GM12878 (cell line): ENCODE results near the gene KRTAP19-3. TPM values are rescaled to one million over a fixed set of nuclear protein-coding genes. Genes with fewer than 3 reads are reported as not detected.

Experiments
- ATAC-seq: fragments of 200-7000 bp; cut with Tn5 transposase; 3 replicates; pipeline ENCODE4 v1.9.1; 2020; ENCODE audit warnings: mild to moderate bottlenecking, moderate library complexity
- BruUV-seq: library from RNA; stranded (reverse); fragments of 400-500 nt; replicated peaks from 2 replicates; lab custom pipeline; 2021; lab: Mats Ljungman, UMichigan
- CTCF ChIA-PET: fragments of 300-600 bp; sonication (Branson Sonifier 250); formaldehyde crosslinking; extraction: SDS; loops from one replicate; lab custom pipeline; 2021; ENCODE audit warnings: inconsistent platforms; lab: Yijun Ruan, JAX
- POLR2A ChIA-PET: fragments of 350-600 bp; formaldehyde crosslinking; extraction: SDS; loops from one replicate; lab custom pipeline; 2021; ENCODE audit warnings: inconsistent platforms; lab: Charles Lee
- RAD21 ChIA-PET: fragments of 300-600 bp; sonication (Branson Sonifier 250); formaldehyde crosslinking; loops from one replicate; lab custom pipeline; 2023; ENCODE audit warnings: antibody characterized with exemption; ENCODE audit not compliant: unreplicated experiment; lab: Charles Lee
- SMC1A ChIA-PET: fragments of 300-600 bp; sonication (Branson Sonifier 250); formaldehyde crosslinking; loops from one replicate; lab custom pipeline; 2023; ENCODE audit not compliant: unreplicated experiment, uncharacterized antibody; lab: Charles Lee
- DNase-seq: peaks from one replicate; pipeline ENCODE4 v3.0.0-alpha.2; 2011; ENCODE audit warnings: low read depth, low spot score
- FAIRE-seq: peaks from 3 replicates; lab custom pipeline; 2011; peaks lifted over from hg19 to GRCh38; lab: Jason Lieb, UNC
- H2AFZ ChIP-seq: 2 replicates; pipeline ENCODE4 v1.6.0; 2011; ENCODE audit warnings: low read depth, low read length, control low read depth; ENCODE audit not compliant: control insufficient read depth
- H3K27ac ChIP-seq: 2 replicates; pipeline ENCODE4 v1.5.1; 2011; ENCODE audit warnings: control low read depth; ENCODE audit not compliant: control insufficient read depth, insufficient read depth
- H3K27me3 ChIP-seq, 2 experiments: replicated peaks in 1 of 2; 2 replicates each; pipeline versions ENCODE4 v1.6.0 to v1.6.1; 2011; ENCODE audit warnings: low read length in 1 of 2; ENCODE audit not compliant: control insufficient read depth in 2 of 2, insufficient read depth in 2 of 2
- H3K36me3 ChIP-seq, 2 experiments: 2 replicates each; pipeline ENCODE4 v1.5.1; 2011; ENCODE audit warnings: low read length in 1 of 2; ENCODE audit not compliant: control insufficient read depth in 2 of 2, insufficient read depth in 2 of 2
- H3K4me1 ChIP-seq: 2 replicates; pipeline ENCODE4 v1.6.1; 2011; ENCODE audit warnings: mild to moderate bottlenecking, low read length, moderate library complexity, mixed read lengths; ENCODE audit not compliant: control insufficient read depth, insufficient read depth
- H3K4me2 ChIP-seq: 2 replicates; pipeline ENCODE4 v1.6.0; 2011; ENCODE audit warnings: control low read depth; ENCODE audit not compliant: control insufficient read depth, insufficient read depth
- H3K4me3 ChIP-seq: fragments of 200-600 bp; sonication (generic); 2 replicates; pipeline ENCODE4 v1.5.1; 2016
- H3K79me2 ChIP-seq: 2 replicates; pipeline ENCODE4 v1.6.0; 2011; ENCODE audit warnings: low read length; ENCODE audit not compliant: control insufficient read depth, insufficient read depth
- H3K9ac ChIP-seq: 2 replicates; pipeline ENCODE4 v1.8.0; 2011; ENCODE audit warnings: low read length, control low read depth, mixed read lengths; ENCODE audit not compliant: control insufficient read depth, insufficient read depth
- H3K9me3 ChIP-seq: replicated peaks from 3 replicates; pipeline ENCODE4 v1.5.1; 2011; ENCODE audit warnings: mild to moderate bottlenecking, low read length; ENCODE audit not compliant: control insufficient read depth, insufficient read depth
- H4K20me1 ChIP-seq: 2 replicates; pipeline ENCODE4 v1.6.0; 2011; ENCODE audit not compliant: control insufficient read depth, insufficient read depth
- CEBPB ChIP-seq, 2 experiments: fragments of 150-350 bp in 1 of 2; IDR thresholded peaks; 2 replicates each; pipeline ENCODE4 v1.6.1; 2012 to 2014; ENCODE audit warnings: low read depth in 2 of 2, low read length in 2 of 2, borderline replicate concordance in 1 of 2, inconsistent platforms in 1 of 2
- FOS ChIP-seq: IDR thresholded peaks from 3 replicates; pipeline ENCODE4 v1.6.1; 2011; ENCODE audit warnings: borderline replicate concordance; ENCODE audit not compliant: insufficient read length; ENCODE audit errors: extremely low read depth
- HDAC2 ChIP-seq: fragments of 200-600 bp; sonication (generic); IDR thresholded peaks from 2 replicates; pipeline ENCODE4 v1.6.1; 2017
- IKZF2 ChIP-seq, 2 experiments: fragments of 450-650 bp; IDR thresholded peaks; 2 replicates each; pipeline ENCODE4 v1.6.1; 2017; ENCODE audit warnings: mild to moderate bottlenecking in 2 of 2, moderate library complexity in 2 of 2
- NFXL1 ChIP-seq: fragments of 450-650 bp; IDR thresholded peaks from 2 replicates; pipeline ENCODE4 v1.6.1; 2017; ENCODE audit warnings: antibody characterized with exemption, mild to moderate bottlenecking, borderline replicate concordance
- POLR2AphosphoS5 ChIP-seq: IDR thresholded peaks from 2 replicates; pipeline ENCODE4 v1.6.1; 2011; ENCODE audit warnings: mild to moderate bottlenecking, low read length, inconsistent platforms
- STAT1 ChIP-seq: fragments of 450-650 bp; conservative IDR thresholded peaks from 2 replicates; pipeline ENCODE4 v1.6.1; 2014; ENCODE audit warnings: antibody characterized with exemption, mild to moderate bottlenecking
- SUZ12 ChIP-seq: fragments of 200-600 bp; sonication (generic); IDR thresholded peaks from one replicate; pipeline ENCODE4 v1.6.1; 2018; ENCODE audit warnings: antibody characterized with exemption, mild to moderate bottlenecking; ENCODE audit not compliant: unreplicated experiment
- ZNF217 ChIP-seq: fragments of 450-650 bp; IDR thresholded peaks from 2 replicates; pipeline ENCODE4 v1.6.1; 2017; ENCODE audit warnings: antibody characterized with exemption, mild to moderate bottlenecking
- WGBS: methylation state at CpG from one replicate; pipeline ENCODE4 v1.1.6; 2016; ENCODE audit warnings: low lambda C conversion rate; ENCODE audit not compliant: insufficient replicate concordance, insufficient coverage; ENCODE audit errors: missing lambda C conversion rate; 5-methylcytosine and 5-hydroxymethylcytosine counted together
- in situ Hi-C: fragments of 300-500 bp; cut with MboI; formaldehyde crosslinking; loops from 9 replicates; pipeline ENCODE4 v1.14.3; 2018; ENCODE audit warnings: mixed read lengths
- intact Hi-C: fragments of 100-400 bp; cut with micrococcal nuclease; formaldehyde crosslinking; loops from one replicate; pipeline ENCODE4 v1.14.2; 2022; ENCODE audit not compliant: unreplicated experiment
- polyA plus RNA-seq, 11 experiments: library from polyadenylated mRNA; depleted of rRNA in 4 of 11; unstranded in 6 of 11; stranded (reverse) in 5 of 11; fragments of >200 nt; fragmentation: Nextera tagmentation in 4 of 11; fragmentation: Illumina TruSeq in 1 of 11; extraction: Ambion mirVana in 4 of 11; extraction: Trizol in 1 of 11; gene quantifications; 1 replicate in 1 of 11; 2 replicates in 10 of 11; pipeline versions ENCODE4 v1.2.1 to v1.2.3, GENCODE V29; 2011 to 2016; ENCODE audit warnings: inconsistent platforms in 2 of 11, missing spikeins in 2 of 11, low read depth in 1 of 11
- total RNA-seq, 4 experiments: library from RNA; depleted of rRNA in 3 of 4; stranded (reverse); fragments of >200 nt in 3 of 4; fragmentation: Illumina TruSeq in 1 of 4; extraction: Trizol in 1 of 4; gene quantifications; 2 replicates each; pipeline versions ENCODE4 v1.2.1 to v1.2.3, GENCODE V29; 2013 to 2021

KRTAP19-3 gene
- total and polyA plus RNA-seq, 10 of the 15 experiments (the other 5 are each of a cell fraction or from before 2014, with no cell fraction given): not detected

- ATAC-seq (no peak), DNase-seq (no peak), FAIRE-seq (no peak)
- Histone ChIP-seq H3K4me3 (no peak overlapping the region), H3K9ac (no peak overlapping the region), H3K4me2 (no peak overlapping the region), H3K27ac (no peak overlapping the region), H4K20me1 (no peaks in the 10 kb centered on the region), H3K27me3 (no peaks in the 10 kb centered on the region), H3K36me3 (no peaks in the 10 kb centered on the region), H3K79me2 (no peaks in the 10 kb centered on the region), H3K4me1 (no peaks in the 10 kb centered on the region), H2AFZ (no peak overlapping the region), H3K9me3 (no peaks in the 10 kb centered on the region)
- 13% methylated on average over 6 of the region's 6 CpGs for WGBS
- TF ChIP-seq CEBPB (IDR thresholded peaks at IDR 0.05; ENCODE audit: borderline replicate concordance in 1 of 2, low read depth in 2 of 2, low read length in 2 of 2): no peak
- TF ChIP-seq POLR2AphosphoS5: no peak
- TF ChIP-seq ZNF217: no peak
- no peak for TF ChIP-seq STAT1
- no peak for TF ChIP-seq IKZF2 (IDR thresholded peaks at IDR 0.05)
- no peak for TF ChIP-seq FOS
- no peak for TF ChIP-seq NFXL1
- TF ChIP-seq HDAC2: no peak
- no peak for TF ChIP-seq SUZ12
- ChIA-PET POLR2A (no interaction called here), CTCF (no interaction called here), RAD21 (no interaction called here), SMC1A (no interaction called here)
- in situ Hi-C loops: no loop called here
- intact Hi-C loops: no loop called here
- no TSS peak for BruUV-seq
Observed at GRCh38 chr21:30468900-30469714, 22.7 kb downstream of the KRTAP19-3 start.
